Stimulated activated CD4-positive, alpha-beta T cell treated with anti-CD3 and anti-CD28 coated beads, Interleukin-1b, Interleukin-23, amount 100 ng/mL, for 24 hours (primary cell): Measurements from ENCODE around the gene CCDC57.
"Not testable (repeated sequence)": the region's sequence is repeated elsewhere in the genome, so short reads cannot be mapped to it uniquely, and the experiment has no call there.

Experiments used
- DNase-seq, 4 experiments: peaks; one replicate each; pipeline ENCODE4 v3.0.0-alpha.2; 2020; ENCODE audit warnings: low read depth in 4 of 4, low spot score in 1 of 4

Gene CCDC57

DNA sequence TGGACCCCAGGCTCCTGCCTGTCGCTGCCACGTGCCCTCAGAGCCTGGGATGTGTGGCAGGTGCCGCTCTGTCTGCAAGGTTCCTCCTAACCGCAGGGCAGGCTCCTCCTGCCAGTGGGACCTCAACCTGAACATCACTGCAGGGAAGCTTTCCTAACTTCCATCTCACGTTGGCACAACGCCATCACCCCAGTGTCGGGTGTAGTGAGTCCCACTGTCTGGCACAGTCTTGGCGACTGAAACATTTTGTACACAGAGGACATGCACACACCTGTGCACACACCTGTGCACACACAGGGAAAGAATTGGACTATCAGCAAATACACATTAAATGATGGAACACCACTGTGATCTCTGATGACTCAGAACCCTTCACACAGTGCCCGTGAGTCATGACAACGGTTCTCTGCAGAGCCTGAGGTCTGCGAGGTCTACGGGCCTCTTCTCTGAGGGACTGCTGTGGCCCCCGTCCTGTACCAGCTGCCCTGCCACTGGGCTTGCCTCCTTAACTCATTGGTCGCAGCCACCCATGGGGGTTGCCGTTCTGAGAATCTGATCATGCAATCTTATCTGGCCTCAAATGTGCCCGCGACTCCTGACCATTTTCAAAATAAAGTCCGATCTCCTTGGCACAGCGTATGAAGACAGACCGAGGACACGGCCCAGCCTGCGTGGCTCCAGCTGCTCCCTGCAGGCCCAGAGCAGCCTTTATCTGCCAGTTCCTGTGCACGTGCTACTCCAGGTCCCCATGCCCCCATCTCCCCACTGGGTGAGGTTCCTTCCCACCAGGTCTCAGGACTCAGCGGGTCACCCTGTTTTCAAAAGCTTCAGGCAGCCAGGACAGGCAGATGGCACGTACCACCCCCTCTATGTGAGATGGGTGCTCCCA lies 7.6 kb downstream of the CCDC57 start:
- no peak for DNase-seq

DNA sequence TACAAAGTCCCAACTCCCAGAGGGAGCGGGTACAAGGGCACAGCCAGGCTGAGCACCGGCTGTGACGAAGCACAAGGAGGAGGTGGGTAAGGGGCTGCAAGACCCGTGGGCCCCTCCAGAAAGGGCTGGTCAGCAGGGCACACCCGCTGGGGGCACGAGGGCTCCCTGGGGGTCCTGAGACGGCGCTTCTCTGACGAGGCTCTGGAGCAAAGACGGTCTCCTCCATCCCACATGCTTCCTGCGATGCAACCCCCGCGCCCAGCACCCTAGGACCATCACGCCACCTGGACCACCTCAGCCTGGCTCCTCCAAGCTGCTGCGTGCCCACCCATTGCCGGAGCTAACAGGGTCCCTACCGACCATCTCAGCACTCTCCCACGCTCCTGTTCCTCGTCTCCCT lies 8.7 kb downstream of the CCDC57 start:
- no peak for DNase-seq

DNA sequence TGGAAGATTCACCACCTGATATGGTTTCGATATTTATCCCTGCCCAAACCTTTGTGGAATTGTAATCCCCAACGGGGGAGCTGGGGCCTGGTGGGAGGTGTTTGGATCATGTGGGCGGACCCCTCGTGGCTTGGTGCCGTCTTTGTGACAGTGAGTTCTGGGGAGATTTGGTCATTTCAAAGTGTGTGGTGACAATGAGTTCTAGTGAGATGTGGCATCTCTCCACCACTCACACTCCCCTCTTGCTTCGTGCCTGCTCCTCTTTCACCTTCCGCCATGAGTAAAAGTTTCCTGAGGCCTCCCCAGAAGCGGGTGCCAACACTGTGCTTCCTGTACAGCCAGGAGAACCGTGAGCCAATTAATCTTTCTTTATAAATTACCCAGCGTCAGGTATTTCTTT lies 9.7 kb downstream of the CCDC57 start:
- peak in 1 of 4 experiments; percentile 41 for DNase-seq

DNA sequence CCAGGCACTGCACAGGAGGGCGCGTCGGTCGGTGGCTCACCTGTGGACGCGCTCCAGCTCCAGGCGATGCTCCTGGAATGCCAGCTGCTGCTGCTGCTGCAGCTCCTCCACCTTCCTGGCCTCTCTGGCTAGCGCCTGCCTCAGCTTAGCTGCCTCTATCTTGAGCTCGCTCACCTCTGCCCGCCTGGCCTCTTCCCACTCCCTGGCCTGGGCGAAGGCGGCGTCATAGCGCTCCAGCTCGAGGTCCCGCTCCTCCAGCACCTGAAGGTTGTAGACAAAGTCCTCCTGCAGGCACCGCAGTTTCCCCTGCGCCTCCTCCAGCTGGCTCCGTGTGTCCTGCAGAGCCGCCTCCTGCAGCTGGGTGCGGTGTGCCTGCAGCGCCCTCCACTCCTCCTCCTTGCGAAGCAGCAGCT lies 11.1 kb downstream of the CCDC57 start:
- DNase-seq: no peak

DNA sequence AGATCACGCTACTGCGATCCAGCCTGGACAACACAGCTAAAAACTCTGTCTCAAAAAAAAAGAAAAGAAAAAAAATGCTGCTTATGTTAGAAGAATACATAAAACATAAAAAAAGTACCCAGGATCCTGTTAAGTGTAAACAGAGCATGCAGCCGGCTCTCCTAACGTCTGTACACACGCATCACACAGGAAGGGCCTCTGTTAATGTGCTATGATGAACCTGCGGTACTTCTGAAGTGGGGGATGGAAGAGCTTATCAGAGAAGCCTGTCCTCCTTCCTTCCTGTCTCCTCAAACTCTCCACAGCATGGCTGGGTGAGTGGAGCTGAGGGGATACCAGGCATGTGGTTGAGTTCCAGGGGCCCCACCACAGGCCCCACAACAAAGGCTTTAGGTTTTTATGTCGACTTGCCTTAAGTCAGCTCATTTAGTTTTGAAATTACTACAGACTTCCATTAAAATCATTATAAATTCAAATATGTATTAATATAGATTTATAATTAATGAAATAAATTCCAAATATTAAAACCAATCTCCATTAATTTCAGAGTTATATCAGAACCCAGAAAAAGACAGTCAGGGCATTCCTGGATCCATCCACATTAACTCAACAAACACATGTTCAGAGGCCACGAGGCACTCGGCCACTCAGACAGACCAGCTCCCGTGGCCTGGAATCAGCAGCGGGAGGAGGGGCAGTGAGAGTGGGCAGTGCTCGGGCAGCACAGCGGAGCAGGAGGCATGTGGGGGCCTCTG lies 11.7 kb downstream of the CCDC57 start:
- DNase-seq: peak in 1 of 4 experiments; percentile 59

DNA sequence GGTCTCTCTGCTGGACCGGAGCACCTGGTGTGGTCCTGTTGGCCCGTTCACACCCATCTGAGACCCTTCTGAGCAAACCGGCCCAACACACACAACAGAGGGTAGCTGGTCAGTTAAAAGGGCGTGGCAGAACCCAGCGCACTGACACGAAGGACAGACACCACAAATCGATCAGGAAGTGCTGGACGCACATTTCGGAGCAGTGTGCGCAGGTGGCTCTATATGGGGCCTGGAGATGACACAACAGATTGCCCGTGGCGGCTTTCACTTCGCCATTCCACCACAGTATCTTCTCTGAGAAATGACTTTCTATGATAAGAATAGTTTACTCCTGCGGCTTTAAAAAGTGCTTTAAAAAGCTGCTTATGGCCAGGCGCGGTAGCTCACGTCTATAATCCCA lies 12.5 kb downstream of the CCDC57 start:
- no peak for DNase-seq

DNA sequence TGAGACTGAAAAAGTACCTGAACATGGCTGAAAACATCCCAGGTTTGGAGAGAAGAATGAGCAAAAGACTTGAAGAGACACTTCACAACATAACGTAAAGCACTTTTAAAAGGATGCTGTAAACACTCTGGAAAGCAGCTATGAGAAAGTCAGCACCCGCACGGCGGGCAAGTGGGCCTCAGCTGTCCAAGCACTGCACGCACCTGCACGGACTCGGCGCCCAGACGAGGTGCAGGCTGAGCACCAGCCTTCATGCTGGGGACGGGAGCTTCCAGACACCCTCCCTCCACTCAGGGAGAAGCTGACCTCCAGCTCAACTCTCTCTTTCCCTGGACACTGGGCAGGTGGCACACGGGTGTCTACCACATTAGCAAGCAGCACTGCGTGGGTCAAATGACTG lies 13.1 kb downstream of the CCDC57 start:
- no peak for DNase-seq

DNA sequence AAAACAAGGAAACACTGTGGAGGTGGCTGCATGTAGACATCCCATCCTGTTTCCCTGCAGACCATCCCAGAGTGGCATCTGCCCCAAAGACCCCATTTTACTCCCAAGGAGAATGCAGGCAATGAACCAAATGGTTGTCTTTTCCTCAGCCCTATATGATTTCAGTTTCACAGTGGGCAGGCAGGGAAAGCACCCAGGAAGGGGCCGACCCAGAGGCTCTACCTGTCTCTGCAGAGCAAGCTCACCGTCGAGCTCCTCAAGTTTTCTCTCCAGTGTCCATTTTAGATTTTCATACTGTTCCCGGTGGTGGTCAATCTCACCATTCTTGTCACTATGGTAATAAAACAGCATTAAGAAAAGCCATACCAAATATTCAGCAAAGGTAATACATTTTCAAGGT lies 14.6 kb downstream of the CCDC57 start:
- DNase-seq: no peak

DNA sequence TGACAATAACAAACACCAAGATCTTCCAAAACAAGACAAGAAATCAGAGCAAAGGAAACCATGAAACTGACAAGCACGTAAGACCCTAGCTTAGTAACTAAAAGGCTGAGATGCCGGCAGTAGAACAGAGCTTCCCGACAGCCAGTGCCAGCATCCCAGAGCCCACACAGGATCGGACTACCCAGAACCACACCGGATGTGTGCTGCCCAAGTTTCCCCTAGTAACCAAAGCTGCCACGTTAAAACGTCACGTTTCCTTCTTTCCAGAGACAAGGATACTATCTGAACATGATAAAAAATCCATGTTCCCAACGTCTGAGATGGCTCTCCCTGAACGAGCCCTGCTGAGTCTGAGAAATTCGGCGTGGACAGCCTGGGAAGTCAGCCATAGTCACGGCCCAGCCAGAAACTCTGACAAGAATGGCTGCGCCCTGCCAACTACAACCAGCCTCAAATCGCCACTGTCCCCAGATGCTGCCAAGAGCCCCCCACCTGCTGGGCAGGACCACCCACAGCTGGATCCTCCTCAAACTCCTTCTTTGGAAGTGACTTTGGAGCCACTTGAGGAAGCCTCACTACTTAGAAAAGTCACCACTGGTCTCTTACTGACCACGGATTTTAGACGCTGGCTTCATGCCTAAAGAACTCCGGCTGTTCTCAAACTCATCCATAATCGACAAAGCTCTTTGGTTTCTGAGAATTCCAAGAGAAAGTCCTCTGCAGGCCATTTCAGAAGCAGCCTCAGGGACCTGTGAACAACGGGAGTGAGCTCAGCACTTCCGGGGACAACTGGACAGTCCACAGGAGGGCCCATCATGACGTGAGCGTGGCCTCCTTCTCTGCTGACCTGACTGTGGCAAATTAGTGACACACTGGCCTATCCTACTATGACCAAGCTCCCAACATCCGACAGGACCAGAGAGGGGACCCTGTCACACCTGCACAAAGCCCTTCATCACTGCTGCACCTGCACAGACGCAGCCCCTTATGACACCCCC lies 16.7 kb downstream of the CCDC57 start:
- DNase-seq: no peak

DNA sequence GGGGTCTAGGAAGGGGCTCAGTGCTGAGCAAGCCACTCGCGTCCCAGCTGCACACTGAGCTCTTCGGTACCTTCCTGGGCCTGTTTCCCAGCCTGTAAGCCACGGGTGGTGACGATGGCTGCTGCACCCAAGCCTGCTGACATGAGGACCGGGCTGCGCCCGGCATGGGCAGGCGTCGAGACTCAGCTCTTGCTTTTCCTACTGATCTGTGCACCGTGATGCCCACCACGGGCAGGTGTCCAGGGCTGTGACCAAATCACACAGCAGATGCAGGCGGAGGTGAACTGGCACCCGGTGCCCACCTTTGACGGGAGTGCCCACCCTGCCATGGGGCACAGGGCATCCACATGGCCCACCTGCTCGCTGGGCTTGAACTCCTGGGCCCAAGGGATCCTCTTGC lies 17.9 kb downstream of the CCDC57 start:
- DNase-seq: no peak

DNA sequence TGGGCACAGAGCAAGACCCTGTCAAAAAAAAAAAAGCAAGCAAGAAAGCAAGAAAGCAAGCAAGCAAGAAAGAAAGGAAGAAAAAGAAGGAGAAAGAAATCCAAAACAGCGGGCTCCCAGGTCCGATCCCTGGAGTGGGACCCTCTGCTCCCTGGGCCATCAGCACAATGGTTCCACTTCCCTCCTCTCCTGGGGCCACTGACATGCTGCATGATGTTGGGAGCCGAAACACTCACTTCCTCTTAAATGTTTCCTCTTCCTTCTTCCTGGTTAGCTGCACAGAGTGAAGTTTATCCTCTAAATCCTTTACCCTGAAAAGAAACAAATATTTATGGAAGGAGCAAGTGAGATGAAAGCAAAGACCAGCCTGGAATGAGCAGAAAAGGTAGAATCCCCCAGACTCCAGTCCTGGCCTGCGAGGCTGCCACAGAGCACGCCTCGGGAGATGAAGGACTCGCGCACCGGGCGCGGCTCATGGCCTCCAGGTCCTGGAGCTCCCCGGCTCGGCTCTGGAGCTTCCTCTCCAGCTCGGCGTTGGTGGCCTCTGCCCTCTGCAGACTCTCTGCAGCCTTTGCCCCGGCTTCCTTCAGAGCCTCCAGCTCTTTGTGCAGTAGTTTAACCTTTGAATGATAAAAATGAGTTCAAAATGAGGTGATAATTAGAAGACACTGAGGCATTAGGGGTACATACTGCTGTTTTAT lies 19.0 kb downstream of the CCDC57 start:
- DNase-seq: no peak

DNA sequence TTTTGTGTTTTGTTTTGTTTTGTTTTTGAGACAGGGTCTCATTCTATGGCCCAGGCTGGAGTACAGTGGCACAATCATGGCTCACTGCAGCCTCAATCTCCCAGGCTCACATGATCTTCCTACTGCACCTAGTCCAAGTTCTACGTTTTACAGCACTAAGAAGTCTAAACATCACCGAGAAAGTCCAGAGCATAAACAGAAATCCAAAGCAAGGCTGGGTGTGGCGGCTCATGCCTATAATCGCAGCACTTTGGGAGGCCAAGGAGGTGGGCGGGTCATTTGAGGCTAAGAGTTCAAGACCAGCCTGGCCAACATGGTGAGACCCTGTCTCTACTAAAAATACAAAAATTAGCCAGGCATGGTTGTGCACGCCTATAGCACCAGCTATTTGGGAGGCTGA lies 19.6 kb downstream of the CCDC57 start:
- DNase-seq: not testable (repeated sequence)

DNA sequence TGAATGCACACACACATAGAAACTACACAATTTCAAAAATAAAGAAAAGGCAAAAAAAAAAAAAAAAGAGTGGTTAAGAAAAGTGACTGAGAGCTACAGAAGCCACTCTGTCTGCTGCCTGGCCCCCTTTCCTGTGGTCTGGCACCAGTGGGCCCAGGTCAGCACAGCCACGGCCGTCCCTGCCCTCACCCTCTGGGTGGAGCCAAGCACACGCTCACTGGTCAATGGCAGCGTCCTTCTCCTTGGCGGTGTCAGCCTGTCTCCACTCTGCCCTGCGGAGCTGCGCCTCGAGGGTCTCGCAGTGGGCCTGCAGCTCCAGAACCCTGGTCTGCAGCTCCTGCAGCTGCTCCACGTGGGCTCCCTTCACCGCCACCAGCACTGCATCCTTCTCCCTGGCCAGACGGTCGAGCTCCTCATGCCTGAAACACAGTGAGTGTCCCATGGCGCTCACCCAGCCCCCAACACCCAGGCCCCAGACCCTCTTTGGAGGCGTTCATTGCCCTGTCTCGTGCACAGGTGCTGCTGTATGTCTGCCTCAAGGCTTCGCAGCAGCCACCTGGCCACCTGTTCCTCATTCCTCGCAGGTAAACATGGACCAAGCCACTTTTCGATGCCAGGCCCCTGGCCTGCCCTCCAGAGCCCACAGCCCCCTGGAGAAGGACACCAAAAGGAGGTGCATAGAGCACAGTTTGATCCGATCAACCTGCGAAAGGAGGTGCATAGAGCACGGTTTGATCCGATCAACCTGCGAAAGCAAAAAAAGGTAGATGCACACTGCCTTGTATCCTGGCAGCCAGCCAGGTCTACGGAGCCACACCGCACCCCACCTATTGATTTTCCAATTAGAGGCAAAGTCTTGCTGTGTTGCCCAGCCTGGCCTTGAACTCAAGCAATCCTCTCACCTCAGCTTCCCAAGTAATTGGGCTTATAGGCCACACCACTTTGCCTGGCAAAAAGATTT lies 24.4 kb downstream of the CCDC57 start:
- DNase-seq: no peak

DNA sequence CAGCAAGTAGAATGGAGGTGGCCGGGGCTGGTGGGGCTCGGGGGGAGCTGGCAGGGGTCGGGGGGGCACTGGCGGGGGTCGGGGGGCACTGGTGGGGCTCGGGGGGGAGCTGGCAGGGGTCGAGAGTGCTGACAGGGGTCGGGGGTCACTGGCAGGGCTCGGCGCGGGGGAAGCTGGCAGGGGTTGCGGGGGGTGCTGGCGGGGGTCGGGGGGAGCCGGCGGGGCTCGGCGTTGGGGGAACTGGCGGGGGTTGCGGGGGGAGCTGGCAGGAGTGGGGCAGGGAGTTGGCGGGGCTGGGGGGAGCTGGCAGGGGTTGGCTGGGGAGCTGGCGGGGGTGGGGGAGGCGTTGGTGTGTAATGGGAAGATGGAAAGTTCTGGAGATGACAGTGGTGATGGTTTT lies 25.1 kb downstream of the CCDC57 start:
- no peak for DNase-seq

DNA sequence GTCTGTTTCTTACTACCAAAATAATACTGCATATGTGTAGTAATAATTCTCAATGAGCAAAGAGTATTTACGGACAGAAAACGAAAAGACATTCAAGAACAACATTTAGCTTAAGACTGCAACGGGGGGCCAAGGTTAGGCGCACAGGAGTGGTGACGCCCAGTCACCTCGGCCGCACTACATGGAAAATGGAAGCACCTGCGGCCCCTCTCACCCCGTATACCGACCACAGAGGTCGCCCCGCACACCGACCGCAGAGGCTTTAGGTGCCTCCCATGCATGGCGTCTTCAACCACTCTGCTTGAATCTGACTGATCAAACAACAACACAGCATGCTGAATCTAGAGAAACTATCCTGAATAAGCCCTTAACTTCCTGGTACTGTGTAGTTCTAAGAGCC lies 26.4 kb downstream of the CCDC57 start:
- DNase-seq: no peak

DNA sequence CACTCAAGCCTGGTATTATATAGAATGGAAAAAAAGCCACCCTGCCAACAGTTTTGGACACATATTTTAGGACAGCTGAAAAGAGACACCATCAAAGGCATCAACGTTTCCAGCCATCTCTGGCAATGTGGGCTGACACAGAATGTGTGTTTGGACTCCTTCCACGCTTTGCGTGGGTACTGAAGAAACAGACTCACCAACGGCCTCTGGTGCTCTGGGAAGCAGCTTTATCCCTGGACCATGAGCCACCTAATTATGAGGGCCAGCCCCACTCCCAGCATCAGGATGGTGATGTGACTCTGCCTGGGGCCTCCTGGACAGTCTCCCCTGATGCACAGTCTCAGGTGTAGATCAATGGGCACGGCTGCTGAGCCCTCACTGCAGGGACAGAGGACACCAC lies 27.9 kb downstream of the CCDC57 start:
- no peak for DNase-seq

DNA sequence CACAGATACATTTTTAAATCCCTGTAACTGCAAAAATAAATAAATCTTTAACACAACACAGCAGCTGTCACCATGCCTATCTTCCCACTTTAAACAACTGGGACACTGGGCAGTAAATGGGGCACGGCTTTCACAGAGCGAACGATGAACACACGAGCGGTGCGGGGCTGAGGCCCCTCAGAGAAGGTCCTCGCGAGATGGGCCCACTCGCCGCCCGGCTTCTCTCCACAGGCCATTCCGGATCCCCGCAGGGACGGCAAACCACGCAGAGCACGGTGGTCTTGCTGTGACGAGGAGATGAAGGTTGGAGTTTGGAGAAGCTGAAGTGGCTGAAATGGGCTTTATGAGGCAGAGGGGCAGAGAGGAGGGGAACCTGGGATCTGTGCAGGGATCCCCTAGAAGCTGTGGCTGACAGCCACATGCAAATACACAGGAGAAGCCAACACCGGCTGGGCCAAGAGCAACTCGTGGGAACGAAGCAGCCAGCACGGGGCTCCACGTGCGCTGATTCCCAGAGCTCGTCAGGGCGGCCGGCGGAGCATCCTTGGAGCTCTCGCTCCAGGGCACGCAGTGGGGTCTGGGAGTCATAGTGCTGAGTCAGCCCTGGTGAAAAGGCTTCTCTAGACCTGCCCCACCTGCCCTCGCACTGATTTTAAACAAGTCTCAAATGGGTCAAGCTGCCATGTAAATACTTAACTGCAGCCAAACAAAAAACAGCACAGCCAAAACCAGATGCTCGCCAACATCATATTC lies 31.7 kb downstream of the CCDC57 start:
- DNase-seq: no peak

DNA sequence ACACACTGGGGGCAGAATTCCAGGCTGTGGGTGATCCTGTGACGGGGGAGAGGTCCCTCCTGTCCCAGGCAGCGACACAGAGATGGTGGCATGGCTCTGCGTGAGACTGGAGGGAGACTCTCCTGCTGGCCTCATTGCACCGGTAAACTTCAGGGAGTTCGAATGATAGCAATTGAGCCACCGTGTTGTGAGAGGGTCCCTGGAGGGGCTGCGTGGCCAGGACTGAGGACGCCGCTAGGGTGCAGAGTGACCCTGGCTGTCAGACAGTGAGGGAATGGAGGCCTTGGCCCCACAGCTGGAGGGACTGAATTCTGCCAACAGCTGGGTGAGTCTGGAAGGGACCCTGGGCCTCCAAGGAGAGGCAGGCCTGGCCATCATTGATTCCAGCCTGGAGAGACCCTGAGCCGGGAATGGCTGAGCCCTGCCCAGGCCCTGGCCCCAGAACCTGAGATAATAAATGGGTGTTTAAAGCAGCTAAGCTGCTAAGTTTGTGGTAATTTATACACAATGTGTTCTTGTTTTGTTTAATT lies 32.6 kb downstream of the CCDC57 start:
- DNase-seq: no peak

DNA sequence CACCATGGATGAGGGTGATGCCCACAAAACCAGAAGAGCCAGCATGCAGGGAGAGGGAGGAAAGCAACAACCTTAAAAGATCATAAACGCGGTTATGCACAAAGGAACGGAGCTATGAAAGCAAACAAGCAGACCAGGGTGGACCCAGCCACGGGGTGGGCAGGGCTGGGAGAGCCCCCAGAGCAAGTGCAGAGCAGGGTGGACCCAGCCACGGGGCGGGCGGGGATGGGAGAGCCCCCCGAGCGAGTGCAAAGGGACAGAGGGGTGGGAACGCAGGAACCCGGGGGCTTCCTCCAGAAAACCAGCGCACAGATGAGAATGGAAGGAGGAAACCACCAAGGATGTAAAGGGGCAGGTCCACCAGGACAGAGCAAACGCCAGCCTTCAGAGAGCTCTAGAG lies 33.2 kb downstream of the CCDC57 start:
- no peak for DNase-seq
